K562 (cell line): ENCODE measurements around the gene PTX3. TPM values are rescaled to one million over a fixed set of nuclear protein-coding genes. Genes with fewer than 3 reads are reported as not detected.
A peak's percentile ranks its signal among the peaks of the same experiment; 100 is the strongest.

Experiments used
- ATAC-seq: fragments of 200-7000 bp; cut with Tn5 transposase; 3 replicates; pipeline ENCODE4 v1.9.1; 2020; ENCODE audit warnings: moderate library complexity
- BruUV-seq: library from RNA; stranded (reverse); fragments of 400-500 nt; replicated peaks from 2 replicates; lab custom pipeline; 2021; lab: Mats Ljungman, UMichigan
- CTCF ChIA-PET: fragments of 300-600 bp; formaldehyde crosslinking; extraction: SDS; loops from one replicate; lab custom pipeline; 2021; ENCODE audit warnings: low intra/inter-chr PET ratio; lab: Yijun Ruan, JAX
- POLR2A ChIA-PET: fragments of 300-600, 350-650 bp; sonication (Branson Sonifier 250); formaldehyde crosslinking; extraction: SDS; loops from one replicate; lab custom pipeline; 2021; ENCODE audit warnings: antibody characterized with exemption, inconsistent platforms; lab: Yijun Ruan, JAX
- DNase-seq, 4 experiments: peaks; one replicate each; pipeline versions ENCODE4 v3.0.0 to v3.0.0-alpha.2; 2011 to 2018; ENCODE audit warnings: low spot score in 3 of 4, mixed read lengths in 3 of 4; ENCODE audit errors: extremely low read depth in 1 of 4
- FAIRE-seq: peaks from 2 replicates; lab custom pipeline; 2011; peaks lifted over from hg19 to GRCh38; lab: Jason Lieb, UNC
- H2AFZ ChIP-seq: 2 replicates; pipeline ENCODE4 v1.6.0; 2011; ENCODE audit warnings: low read depth, low read length, control low read depth, inconsistent platforms
- H3K27ac ChIP-seq: fragments of 200-600 bp; 3 replicates; pipeline ENCODE4 v1.8.0; 2011; ENCODE audit warnings: low read depth, mild to moderate bottlenecking, control low read depth, inconsistent platforms, low read length, moderate library complexity, mixed read lengths; ENCODE audit errors: extremely low read depth
- H3K27me3 ChIP-seq, 2 experiments: fragments of 300-600 bp in 1 of 2; 2 replicates in 1 of 2; 3 replicates in 1 of 2; pipeline versions ENCODE4 v1.6.0 to v1.8.0; 2011; ENCODE audit warnings: inconsistent platforms in 2 of 2, low read length in 2 of 2, mild to moderate bottlenecking in 1 of 2, mixed read lengths in 1 of 2, moderate library complexity in 1 of 2; ENCODE audit not compliant: control insufficient read depth in 2 of 2, insufficient read depth in 2 of 2
- H3K36me3 ChIP-seq: fragments of 300-600 bp; 3 replicates; pipeline ENCODE4 v1.8.0; 2011; ENCODE audit warnings: mild to moderate bottlenecking, low read length, inconsistent platforms; ENCODE audit not compliant: control insufficient read depth, insufficient read depth
- H3K4me1 ChIP-seq, 2 experiments: fragments of 200-600 bp in 1 of 2; replicated peaks in 1 of 2; 2 replicates in 1 of 2; 3 replicates in 1 of 2; pipeline versions ENCODE4 v1.5.1 to v1.8.0; 2011; ENCODE audit warnings: inconsistent platforms in 2 of 2, low read length in 2 of 2, mild to moderate bottlenecking in 1 of 2, mixed read lengths in 1 of 2, moderate library complexity in 1 of 2; ENCODE audit not compliant: control insufficient read depth in 2 of 2, insufficient read depth in 2 of 2
- H3K4me2 ChIP-seq: 2 replicates; pipeline ENCODE4 v1.6.1; 2011; ENCODE audit warnings: low read length, control low read depth, inconsistent platforms, mixed read lengths; ENCODE audit not compliant: insufficient read depth
- H3K4me3 ChIP-seq: fragments of 200-600 bp; sonication (generic), shearing (Covaris generic); 2 replicates; pipeline ENCODE4 v1.5.1; 2016; ENCODE audit warnings: control low read depth, inconsistent platforms
- H3K79me2 ChIP-seq: fragments of 200-600 bp; 3 replicates; pipeline ENCODE4 v1.8.0; 2011; ENCODE audit warnings: low read length, inconsistent platforms; ENCODE audit not compliant: control insufficient read depth, insufficient read depth
- H3K9ac ChIP-seq, 2 experiments: 2 replicates each; pipeline versions ENCODE4 v1.6.0 to v1.6.1; 2011; ENCODE audit warnings: low read depth in 2 of 2, low read length in 2 of 2, control low read depth in 1 of 2, inconsistent platforms in 1 of 2, mild to moderate bottlenecking in 1 of 2, mixed read lengths in 1 of 2; ENCODE audit not compliant: insufficient read depth in 1 of 2
- H3K9me1 ChIP-seq: one replicate; pipeline ENCODE4 v1.6.0; 2011; ENCODE audit warnings: inconsistent platforms, mild to moderate bottlenecking, low read length, moderate library complexity; ENCODE audit not compliant: control insufficient read depth, insufficient read depth
- H3K9me3 ChIP-seq: replicated peaks from 2 replicates; pipeline ENCODE4 v1.5.1; 2011; ENCODE audit warnings: low read depth, low read length, inconsistent platforms; ENCODE audit not compliant: control insufficient read depth, insufficient read depth
- H4K20me1 ChIP-seq: replicated peaks from 2 replicates; pipeline ENCODE4 v1.6.1; 2011; ENCODE audit warnings: low read length, inconsistent platforms, mixed read lengths; ENCODE audit not compliant: control insufficient read depth, insufficient read depth
- E4F1 ChIP-seq: fragments of 250-450 bp; sonication (Bioruptor Pico); IDR thresholded peaks from 2 replicates; pipeline ENCODE4 v1.5.0; 2021; ENCODE audit warnings: mild to moderate bottlenecking, borderline replicate concordance
- GATAD2A ChIP-seq: fragments of 450-650 bp; IDR thresholded peaks from 2 replicates; pipeline ENCODE4 v1.6.1; 2017
- KDM5B ChIP-seq: fragments of 200-600 bp; sonication (generic); IDR thresholded peaks from 2 replicates; pipeline ENCODE4 v1.6.1; 2012; ENCODE audit warnings: low read depth, mild to moderate bottlenecking, moderate library complexity, low read length, control low read depth, inconsistent platforms; ENCODE audit not compliant: insufficient replicate concordance
- MAFF ChIP-seq: IDR thresholded peaks from 2 replicates; pipeline ENCODE4 v1.6.1; 2012; ENCODE audit warnings: low read length, improper control_type of control experiment
- MYC ChIP-seq, 2 experiments: fragments of 250-450 bp in 1 of 2; sonication (Bioruptor Pico) in 1 of 2; IDR thresholded peaks; 2 replicates each; pipeline versions ENCODE4 v1.5.1 to v1.6.1; 2012 to 2021; ENCODE audit warnings: low read depth in 2 of 2, borderline replicate concordance in 1 of 2, improper control_type of control experiment in 1 of 2, low read length in 1 of 2, mild to moderate bottlenecking in 1 of 2, moderate library complexity in 1 of 2
- SNRNP70 ChIP-seq: fragments of 200-400 bp; formaldehyde crosslinking; optimal IDR thresholded peaks from 2 replicates; pipeline ENCODE3; 2017; ENCODE audit warnings: low read depth, low read length
- TEAD2 ChIP-seq: fragments of 450-650 bp; IDR thresholded peaks from 2 replicates; pipeline ENCODE4 v1.6.1; 2016; ENCODE audit warnings: missing genetic modification characterization, control low read depth, missing compliant biosample characterization
- ZNF24 ChIP-seq: fragments of 450-650 bp; IDR thresholded peaks from 2 replicates; pipeline ENCODE4 v1.6.1; 2016
- ZNF398 ChIP-seq: fragments of 250-450 bp; sonication (Bioruptor Pico); IDR thresholded peaks from 2 replicates; pipeline ENCODE4 v1.8.0; 2021; ENCODE audit warnings: moderate library complexity, mild to moderate bottlenecking, inconsistent platforms
- WGBS: fragments of 100-300 bp; shearing (Covaris generic); methylation state at CpG from one replicate; pipeline ENCODE4 v1.1.6; 2016; ENCODE audit warnings: low coverage, mixed read lengths; ENCODE audit not compliant: insufficient coverage; ENCODE audit errors: missing lambda C conversion rate; 5-methylcytosine and 5-hydroxymethylcytosine counted together
- in situ Hi-C: fragments of 300-500 bp; cut with MboI; formaldehyde crosslinking; loops from 4 replicates; pipeline ENCODE4 v1.15.0; 2018; ENCODE audit warnings: inconsistent platforms, mixed read lengths
- intact Hi-C: fragments of 100-400 bp; cut with micrococcal nuclease; formaldehyde crosslinking; loops from 2 replicates; pipeline ENCODE4 v1.14.2; 2022
- polyA plus RNA-seq, 8 experiments: library from polyadenylated mRNA; depleted of rRNA in 4 of 8; stranded (reverse) in 5 of 8; unstranded in 3 of 8; fragments of >200 nt; fragmentation: Nextera tagmentation in 2 of 8; fragmentation: Illumina TruSeq in 1 of 8; extraction: Ambion mirVana in 2 of 8; extraction: Trizol in 1 of 8; gene quantifications; 2 replicates each; pipeline versions ENCODE4 v1.2.1 to v1.2.3, GENCODE V29; 2011 to 2014; ENCODE audit warnings: inconsistent platforms in 1 of 8, missing spikeins in 1 of 8
- total RNA-seq, 7 experiments: library from RNA; depleted of rRNA in 6 of 7; stranded (reverse); fragments of >200 nt in 6 of 7; fragmentation: Illumina TruSeq in 2 of 7; extraction: Trizol in 2 of 7; gene quantifications; 2 replicates each; pipeline versions ENCODE4 v1.2.1 to v1.2.3, GENCODE V29; 2011 to 2021; ENCODE audit warnings: low replicate concordance in 1 of 7
- TF ChIP-seq, protein P1 (sequence below): fragments of 450-650 bp; IDR thresholded peaks from 2 replicates; pipeline ENCODE4 v1.6.1; 2017; ENCODE audit warnings: mild to moderate bottlenecking, moderate library complexity
- TF ChIP-seq, protein P2 (sequence below): fragments of 450-650 bp; IDR thresholded peaks from 2 replicates; pipeline ENCODE4 v1.6.1; 2018; ENCODE audit not compliant: partially characterized antibody

Gene PTX3
- total and polyA plus RNA-seq, 9 of the 15 experiments (the other 6 are each of a cell fraction or from before 2014, with no cell fraction given), result 0.04 to 0.33 (median 0.15) TPM; not detected in 2

DNA sequence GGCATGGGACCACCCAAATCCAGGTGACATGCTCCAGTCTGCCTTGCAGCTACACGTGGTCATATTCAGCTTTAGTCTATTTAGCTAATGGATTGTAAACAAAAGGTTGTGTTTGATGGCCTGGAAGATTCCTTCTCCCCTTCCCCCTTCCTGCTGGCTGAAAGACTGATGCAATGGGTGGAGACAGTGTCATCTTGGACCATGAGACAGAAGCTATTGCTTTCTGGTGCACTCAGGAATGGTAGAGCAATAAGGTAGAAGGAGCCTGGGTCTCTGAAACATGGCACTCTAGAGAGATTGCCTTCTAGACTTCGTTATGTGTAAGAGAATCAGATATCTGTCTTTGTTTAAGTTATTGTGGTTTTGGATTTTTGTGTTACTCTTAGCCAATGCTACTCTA, 25.7 kb upstream of the PTX3 start (continued):
- TF ChIP-seq ZNF398 (CRISPR knock-in tag), result no peak
- TF ChIP-seq SNRNP70, result no peak
- TF ChIP-seq, protein P1, sequence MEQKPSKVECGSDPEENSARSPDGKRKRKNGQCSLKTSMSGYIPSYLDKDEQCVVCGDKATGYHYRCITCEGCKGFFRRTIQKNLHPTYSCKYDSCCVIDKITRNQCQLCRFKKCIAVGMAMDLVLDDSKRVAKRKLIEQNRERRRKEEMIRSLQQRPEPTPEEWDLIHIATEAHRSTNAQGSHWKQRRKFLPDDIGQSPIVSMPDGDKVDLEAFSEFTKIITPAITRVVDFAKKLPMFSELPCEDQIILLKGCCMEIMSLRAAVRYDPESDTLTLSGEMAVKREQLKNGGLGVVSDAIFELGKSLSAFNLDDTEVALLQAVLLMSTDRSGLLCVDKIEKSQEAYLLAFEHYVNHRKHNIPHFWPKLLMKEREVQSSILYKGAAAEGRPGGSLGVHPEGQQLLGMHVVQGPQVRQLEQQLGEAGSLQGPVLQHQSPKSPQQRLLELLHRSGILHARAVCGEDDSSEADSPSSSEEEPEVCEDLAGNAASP, result no peak
- TF ChIP-seq MYC (IDR thresholded peaks at IDR 0.05; ENCODE audit: low read depth, low read length), result 0 out of 2 replicates have a peak, but pooled peaks have one; percentile 18
- no peak for TF ChIP-seq MYC (CRISPR knock-in tag; IDR thresholded peaks at IDR 0.05; ENCODE audit: borderline replicate concordance, low read depth)
- no peak for TF ChIP-seq KDM5B
- TF ChIP-seq TEAD2 (tag), result no peak
- TF ChIP-seq, all 486 proteins: peak for 4

DNA sequence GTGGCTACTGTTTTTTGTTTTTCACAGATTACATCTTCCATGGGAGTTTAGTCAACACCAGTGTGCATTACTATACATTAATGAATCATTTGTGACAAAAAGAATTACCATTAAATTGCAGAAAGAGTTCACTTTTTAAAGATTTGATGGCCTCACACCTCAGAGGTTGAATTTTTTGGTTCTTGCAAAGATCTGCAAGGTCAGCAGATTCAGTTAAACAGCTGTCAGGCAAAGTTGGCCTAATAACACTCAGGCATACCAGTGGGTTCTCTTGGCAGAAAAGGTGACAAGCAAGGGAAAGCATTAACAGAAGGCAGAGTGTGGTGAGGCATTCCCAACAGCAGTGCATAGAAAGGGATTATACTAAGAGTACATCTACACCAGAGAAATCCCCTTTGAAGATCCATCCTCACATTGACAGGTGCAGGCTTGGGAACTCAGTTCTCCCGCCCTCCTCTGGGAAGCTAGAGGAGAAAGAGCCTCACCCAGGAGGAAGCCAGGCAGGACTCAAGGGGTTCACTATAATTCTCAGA, 24.3 kb upstream of the PTX3 start:
- Histone ChIP-seq H3K36me3 (no peaks in the 10 kb centered on the region), H3K4me2 (no peak overlapping the region), H3K9ac (no peak overlapping the region), H3K27ac (no peak overlapping the region), H3K9me3 (no peaks in the 10 kb centered on the region), H3K9me1 (no peaks in the 10 kb centered on the region), H4K20me1 (no peaks in the 10 kb centered on the region), H3K27me3 (no peaks in the 10 kb centered on the region), H2AFZ (no peak overlapping the region), H3K4me1 (no peaks in the 10 kb centered on the region), H3K79me2 (no peaks in the 10 kb centered on the region), H3K4me3 (no peak overlapping the region)
- intact Hi-C loops, result no loop called here
- no peak for ATAC-seq
- no TSS peak for BruUV-seq
- ChIA-PET POLR2A (no interaction called here), CTCF (no interaction called here)
- FAIRE-seq, result no peak
- 22% methylated on average over 1 of the region's 1 CpG for WGBS
- no peak for DNase-seq
- in situ Hi-C loops, result no loop called here
- TF ChIP-seq E4F1 (no peak), GATAD2A (no peak), MAFF (peak; percentile 94), ZNF24 (no peak)
- TF ChIP-seq, protein P2, sequence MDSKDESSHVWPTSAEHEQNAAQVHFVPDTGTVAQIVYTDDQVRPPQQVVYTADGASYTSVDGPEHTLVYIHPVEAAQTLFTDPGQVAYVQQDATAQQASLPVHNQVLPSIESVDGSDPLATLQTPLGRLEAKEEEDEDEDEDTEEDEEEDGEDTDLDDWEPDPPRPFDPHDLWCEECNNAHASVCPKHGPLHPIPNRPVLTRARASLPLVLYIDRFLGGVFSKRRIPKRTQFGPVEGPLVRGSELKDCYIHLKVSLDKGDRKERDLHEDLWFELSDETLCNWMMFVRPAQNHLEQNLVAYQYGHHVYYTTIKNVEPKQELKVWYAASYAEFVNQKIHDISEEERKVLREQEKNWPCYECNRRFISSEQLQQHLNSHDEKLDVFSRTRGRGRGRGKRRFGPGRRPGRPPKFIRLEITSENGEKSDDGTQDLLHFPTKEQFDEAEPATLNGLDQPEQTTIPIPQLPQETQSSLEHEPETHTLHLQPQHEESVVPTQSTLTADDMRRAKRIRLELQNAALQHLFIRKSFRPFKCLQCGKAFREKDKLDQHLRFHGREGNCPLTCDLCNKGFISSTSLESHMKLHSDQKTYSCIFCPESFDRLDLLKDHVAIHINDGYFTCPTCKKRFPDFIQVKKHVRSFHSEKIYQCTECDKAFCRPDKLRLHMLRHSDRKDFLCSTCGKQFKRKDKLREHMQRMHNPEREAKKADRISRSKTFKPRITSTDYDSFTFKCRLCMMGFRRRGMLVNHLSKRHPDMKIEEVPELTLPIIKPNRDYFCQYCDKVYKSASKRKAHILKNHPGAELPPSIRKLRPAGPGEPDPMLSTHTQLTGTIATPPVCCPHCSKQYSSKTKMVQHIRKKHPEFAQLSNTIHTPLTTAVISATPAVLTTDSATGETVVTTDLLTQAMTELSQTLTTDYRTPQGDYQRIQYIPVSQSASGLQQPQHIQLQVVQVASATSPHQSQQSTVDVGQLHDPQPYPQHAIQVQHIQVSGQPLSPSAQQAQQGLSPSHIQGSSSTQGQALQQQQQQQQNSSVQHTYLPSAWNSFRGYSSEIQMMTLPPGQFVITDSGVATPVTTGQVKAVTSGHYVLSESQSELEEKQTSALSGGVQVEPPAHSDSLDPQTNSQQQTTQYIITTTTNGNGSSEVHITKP, result no peak
